AG08395 (cell line): Measurements from ENCODE around the gene RALGPS2.

Experiments used
- DNase-seq: peaks from one replicate; pipeline ENCODE4 v3.0.0; 2012; ENCODE audit warnings: mixed read lengths, low spot score

RALGPS2 gene

DNA sequence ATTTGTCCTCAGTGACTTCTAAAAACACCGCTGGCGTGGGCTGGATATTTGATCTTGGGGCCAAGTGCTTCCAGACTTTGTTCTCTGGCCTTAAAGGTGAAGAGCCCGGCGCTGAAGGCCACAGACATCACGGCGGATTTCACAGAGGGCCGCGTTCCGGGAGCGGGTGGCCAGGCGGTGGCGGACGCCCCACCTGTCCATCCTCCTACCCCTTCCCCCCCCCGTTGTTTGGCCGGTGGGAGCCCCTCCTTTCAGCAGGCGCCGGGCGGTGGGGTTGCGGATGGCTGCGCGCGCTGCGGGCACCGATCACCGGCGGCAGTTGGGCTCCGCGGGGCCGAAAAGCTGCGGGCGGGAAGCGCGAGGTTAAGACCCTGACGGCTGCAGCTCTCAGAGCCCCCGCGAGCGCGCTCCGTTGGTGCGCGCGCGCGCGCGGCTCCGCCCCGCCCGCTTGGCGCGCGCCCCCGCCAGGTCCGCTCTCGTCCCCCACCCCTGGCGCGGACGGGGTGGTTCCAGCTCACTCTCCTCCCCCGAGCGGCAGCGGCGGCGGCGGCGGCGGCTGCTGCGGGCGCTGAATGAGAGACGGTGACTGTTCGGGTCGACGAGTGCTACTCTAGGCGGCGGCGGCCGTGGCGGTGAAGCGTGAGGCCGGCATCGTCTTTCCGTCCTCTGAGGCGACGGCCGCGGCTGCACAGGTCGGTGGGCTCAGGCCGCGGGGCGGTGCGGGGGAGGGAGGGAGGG lies at the start of gene RALGPS2:
Gene RALGPS2 (plus strand): TSS at position 517 of the 738 bp plus-strand sequence. CDS start 51,521 bp downstream, outside the sequence.
- peak; percentile 81 for DNase-seq

DNA sequence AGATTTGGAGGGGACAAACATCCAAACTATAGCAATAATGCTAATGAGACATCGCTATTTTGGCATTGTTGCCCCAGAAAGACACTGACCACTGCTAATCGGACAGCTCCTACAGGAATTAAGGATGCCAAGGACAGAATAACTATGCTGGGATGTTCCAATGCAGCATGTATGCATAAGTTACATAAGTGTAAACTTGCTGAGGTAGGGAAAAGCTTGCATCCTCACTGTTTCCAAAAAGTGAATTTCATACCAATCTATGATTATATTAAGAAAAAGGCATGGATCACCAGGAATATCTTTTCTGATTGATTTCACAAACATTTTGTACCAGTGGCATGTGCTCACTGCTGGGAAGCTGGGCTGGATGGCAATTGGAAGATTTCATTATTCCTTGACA lies 45.8 kb upstream of the RALGPS2 start:
- no peak for DNase-seq

GRCh38 chr1:178682429-178682828 lies 42.6 kb upstream of the RALGPS2 start:
- DNase-seq = no peak

GRCh38 chr1:178682886-178683285 lies 42.2 kb upstream of the RALGPS2 start:
- no peak for DNase-seq

DNA sequence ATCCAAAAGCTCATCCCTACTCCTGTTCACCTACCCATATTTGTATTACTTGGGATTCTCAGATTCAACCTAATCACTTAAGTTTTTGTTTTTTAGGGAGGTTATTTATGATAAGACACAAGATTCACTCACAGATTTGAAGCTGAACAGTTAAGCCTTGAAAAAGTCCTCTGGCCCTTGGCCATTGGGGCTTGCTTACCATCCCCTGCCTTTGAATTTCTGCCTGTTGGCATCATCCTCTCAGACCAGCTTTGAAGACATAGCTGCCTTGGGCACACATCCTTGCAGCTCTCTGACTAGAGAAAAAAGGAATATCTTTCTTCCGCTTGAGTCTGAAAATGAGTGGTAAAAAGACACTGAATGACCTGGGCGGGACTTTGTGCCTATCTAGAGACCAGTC lies 41.8 kb upstream of the RALGPS2 start:
- DNase-seq = peak; percentile 8

DNA sequence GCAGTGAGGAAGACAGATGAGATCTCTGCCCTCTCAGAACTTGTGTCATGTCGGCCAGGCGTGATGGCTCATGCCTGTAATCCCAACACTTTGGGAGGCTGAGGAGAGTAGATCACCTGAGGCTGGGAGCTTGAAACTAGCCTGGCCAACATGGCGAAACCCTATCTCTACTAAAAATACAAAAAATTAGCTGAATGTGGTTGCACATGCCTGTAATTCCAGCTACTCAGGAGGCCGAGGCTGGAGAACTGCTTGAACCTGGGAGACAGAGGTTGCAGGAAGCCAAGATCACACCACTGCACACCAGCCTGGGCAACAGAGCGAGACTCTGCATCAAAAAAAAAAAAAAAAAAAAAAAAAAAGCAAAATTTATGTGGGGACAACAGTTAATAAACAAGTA lies 40.9 kb upstream of the RALGPS2 start:
- DNase-seq = no peak

DNA sequence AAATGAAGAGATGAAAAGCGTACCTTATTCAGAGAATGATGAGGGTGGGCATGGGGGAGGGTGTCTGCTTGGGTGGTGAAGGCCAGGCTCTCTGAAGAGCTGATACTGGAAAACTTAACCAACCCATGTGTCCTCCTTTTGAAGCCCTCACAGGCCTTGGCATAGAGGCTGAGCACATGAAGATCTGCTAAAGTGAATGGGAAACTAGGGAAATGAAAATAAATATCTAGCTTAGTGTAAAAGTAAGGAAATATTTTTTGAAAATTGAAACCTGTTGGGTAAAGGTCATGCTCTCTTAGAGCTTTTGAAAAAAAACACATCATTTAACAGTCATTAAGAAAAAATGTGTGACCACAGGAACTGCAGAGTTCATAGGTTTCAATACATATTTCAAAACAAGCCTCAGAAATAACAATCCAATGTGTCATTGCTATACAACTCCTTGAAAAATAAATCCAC lies 40.5 kb upstream of the RALGPS2 start:
- DNase-seq = peak; percentile 84

DNA sequence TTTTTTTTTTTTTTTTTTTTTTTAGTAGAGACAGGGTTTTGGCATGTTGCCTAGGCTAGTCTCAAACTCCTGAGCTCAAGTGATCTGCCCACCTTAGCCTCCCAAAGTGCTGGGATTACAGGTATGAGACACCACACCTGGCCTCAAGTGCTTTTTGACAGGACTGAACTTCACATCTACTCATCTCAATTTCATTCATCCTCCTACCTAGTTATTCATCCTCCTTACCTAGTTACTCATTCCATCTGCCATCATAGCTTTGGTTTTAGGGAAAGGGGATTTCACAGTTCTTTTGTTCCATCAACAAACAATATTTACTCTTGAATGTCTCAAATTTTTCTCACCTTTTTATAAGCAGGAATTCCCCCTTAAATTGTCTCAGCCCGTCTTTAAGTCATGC lies 38.6 kb upstream of the RALGPS2 start:
- no peak for DNase-seq

- peak; percentile 18 for DNase-seq
Observed at GRCh38 chr1:178688244-178688643, 36.8 kb upstream of the RALGPS2 start.

DNA sequence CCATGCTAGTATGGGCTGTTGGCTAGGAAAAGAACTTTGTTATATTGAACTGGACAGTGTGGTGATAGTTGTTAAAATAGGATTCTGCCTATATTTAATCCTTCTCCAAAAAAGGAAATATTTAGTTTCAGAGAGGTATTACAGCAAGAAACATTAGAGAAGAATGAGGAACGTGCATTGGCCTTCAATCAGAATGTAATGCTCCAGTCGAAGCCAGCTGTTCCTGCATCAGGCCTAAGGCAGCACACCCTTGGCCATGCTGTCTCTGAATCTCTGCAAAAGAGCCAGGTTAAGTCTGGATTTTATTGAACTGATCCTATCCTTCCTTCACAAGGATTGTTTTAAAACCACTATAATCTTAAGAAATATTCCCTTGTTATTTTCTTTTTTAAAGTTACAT lies 35.3 kb upstream of the RALGPS2 start:
- DNase-seq = no peak

GRCh38 chr1:178690496-178690895 lies 34.5 kb upstream of the RALGPS2 start:
- no peak for DNase-seq

- no peak for DNase-seq
Observed at GRCh38 chr1:178692564-178693327, 32.3 kb upstream of the RALGPS2 start.

DNA sequence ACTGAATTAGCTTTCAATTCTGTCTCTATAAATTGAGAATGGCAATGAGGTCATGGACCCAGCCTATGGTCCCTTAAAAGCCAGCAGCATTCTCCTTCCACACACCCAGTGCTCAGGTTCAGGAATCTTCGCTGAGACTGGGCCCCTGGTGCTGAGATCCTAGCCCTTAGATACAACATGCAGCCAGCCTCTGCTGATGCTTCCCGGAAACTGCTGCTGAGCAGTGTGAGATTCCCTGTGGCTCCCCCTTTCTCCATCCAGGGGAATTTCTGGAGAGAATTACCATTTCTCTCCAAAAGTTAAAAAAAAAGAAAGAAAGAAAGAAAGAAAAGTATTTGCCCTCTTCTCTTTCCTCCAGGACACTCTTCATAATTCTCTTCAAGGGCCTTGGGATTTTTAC lies 31.7 kb upstream of the RALGPS2 start:
- DNase-seq = no peak

DNA sequence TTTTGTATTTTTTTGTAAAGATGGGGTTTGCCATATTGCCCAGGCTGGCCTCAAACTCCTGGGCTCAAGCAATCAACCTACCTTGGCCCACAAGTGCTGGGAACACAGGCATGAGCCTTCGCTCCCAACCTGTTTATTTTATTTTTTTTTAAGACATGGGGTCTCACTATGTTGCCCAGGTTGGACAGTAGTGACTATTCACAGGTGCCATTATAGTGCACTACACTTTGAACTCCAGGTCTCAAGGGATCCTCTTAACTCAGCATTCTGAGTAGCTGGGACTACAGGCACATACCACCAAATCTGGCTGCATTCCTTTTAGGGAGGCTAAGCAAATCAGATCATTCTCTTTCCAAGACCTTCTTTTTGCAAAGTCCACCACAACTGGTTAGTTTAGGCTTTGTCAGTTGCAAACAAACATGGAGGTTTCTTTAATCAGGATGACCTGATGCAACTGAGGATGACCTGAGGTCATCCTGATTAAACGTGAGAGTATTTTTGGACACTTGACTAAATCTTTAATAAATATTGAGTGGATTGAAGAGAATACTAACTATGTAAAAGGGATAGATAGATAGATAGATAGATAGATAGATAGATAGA lies 30.0 kb upstream of the RALGPS2 start:
- DNase-seq = no peak

DNA sequence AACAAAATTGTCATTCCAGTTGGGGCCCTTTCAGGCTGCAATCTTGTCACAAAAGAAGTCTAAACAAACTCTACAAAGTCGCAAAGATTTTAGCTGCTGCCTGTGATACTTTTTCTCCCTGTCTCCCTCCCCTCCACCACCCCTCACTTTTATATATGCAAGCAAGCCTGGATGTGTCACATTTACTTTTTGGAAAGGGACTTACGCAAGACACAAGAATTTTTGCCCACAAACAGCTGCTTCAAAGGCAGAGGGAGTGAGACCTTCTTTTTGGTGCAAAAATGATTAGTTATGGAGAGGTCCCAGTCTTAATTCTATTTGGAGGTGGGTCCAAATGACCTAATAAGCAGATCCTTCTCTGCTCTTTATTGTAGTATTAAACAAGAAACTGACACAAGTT lies 22.9 kb upstream of the RALGPS2 start:
- DNase-seq = peak; percentile 55

DNA sequence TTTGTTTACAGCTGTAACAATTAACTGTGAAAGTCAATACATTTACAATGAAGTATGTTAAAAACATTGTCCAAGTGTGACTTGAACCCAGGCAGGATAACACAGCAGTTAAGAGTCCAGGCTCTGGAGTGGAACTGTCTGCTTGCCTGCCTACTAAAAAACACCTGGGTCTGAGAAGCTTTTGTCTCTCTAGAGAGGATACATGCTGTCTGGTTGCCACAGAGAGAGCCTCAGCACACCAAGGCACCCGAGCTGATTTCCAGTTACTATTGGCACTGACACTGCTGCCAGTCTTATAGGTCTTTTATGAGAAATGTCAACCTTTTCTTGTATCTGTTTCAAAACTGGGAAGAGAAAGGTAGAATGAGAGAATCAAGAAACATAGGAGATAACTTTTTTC lies 20.2 kb upstream of the RALGPS2 start:
- no peak for DNase-seq

GRCh38 chr1:178706432-178706831 lies 18.6 kb upstream of the RALGPS2 start:
- DNase-seq = peak; percentile 53

DNA sequence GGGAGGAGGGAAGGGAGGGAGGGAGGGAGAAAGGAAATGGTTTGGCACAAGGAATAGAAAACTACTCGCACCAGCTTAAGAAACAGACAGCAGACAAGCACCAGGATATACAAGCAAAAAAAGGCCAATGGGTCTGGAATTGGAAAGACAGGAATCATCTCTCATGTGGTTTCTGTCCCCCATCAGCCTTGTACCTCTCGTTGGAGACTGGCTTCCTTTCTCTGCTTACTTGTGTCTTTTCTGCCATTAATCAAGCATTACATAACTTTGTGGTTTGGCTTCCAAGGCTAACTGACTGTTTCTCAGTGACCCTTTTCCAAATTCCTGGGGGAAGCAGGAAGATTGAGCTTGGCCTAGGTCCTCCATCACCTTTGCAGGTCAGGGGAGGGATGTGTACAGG lies 11.8 kb upstream of the RALGPS2 start:
- peak; percentile 37 for DNase-seq

- no peak for DNase-seq
Observed at GRCh38 chr1:178714453-178714852, 10.6 kb upstream of the RALGPS2 start.

- DNase-seq = peak; percentile 32
Observed at GRCh38 chr1:178716111-178716510, 8.9 kb upstream of the RALGPS2 start.

GRCh38 chr1:178718520-178718919 lies 6.5 kb upstream of the RALGPS2 start:
- DNase-seq = no peak

- DNase-seq = no peak
Observed at GRCh38 chr1:178723546-178723945, 1.5 kb upstream of the RALGPS2 start.

- DNase-seq = no peak
Observed at GRCh38 chr1:178724376-178724727, 692 bp upstream of the RALGPS2 start.
